Epithelial cell of esophagus (primary cell): ENCODE measurements around the gene UBL3.

ENCODE experiments used
- DNase-seq: peaks from one replicate; pipeline ENCODE4 v3.0.0; 2010; ENCODE audit warnings: low read depth
- H3K4me3 ChIP-seq: 2 replicates; pipeline ENCODE4 v1.5.1; 2011; ENCODE audit warnings: mild to moderate bottlenecking, low read length, control low read depth
- CTCF ChIP-seq: IDR thresholded peaks from 2 replicates; pipeline ENCODE4 v1.5.1; 2011; ENCODE audit warnings: low read depth, mild to moderate bottlenecking, low read length, control low read depth, inconsistent platforms; ENCODE audit not compliant: insufficient read depth; ENCODE audit errors: missing control alignments

The UBL3 gene

DNA sequence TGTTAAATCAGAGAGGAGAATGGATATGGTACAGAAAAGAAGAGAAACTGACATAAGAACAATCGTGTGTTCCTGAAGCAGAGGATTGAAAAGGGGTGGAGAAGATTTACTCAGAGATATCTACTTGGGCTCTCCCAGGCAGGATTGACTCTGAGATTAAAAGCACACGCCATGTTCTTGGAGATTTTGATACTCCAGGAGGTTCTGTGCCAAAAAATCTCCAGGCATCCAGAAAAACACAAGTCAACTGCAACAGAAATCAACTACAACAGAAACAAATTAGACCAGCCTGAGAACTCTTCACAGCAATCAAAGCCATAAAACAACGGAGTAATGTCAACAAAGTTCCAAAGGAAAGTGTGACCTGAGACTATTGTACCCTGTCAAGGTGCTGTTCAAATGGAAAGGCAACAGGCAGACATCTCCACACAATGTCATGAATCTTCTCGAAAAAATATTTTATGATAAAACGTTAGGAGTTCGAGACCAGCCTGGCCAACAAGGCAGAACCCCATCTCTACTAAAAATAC lies 104.2 kb downstream of the UBL3 start:
- DNase-seq = no peak
- TF ChIP-seq CTCF = no peak
- H3K4me3 ChIP-seq = no peak overlapping the region

- DNase-seq = no peak
- H3K4me3 ChIP-seq = no peak overlapping the region
- TF ChIP-seq CTCF = no peak
Observed at GRCh38 chr13:29745704-29746103, 104.7 kb downstream of the UBL3 start.

- no peak for TF ChIP-seq CTCF
- peak; percentile 13 for DNase-seq
- H3K4me3 ChIP-seq = no peak overlapping the region
Observed at GRCh38 chr13:29743201-29743786, 107.1 kb downstream of the UBL3 start.

GRCh38 chr13:29740961-29741360 lies 109.5 kb downstream of the UBL3 start:
- DNase-seq = no peak
- no peak overlapping the region for H3K4me3 ChIP-seq
- TF ChIP-seq CTCF = no peak

- TF ChIP-seq CTCF = no peak
- no peak overlapping the region for H3K4me3 ChIP-seq
- no peak for DNase-seq
Observed at GRCh38 chr13:29737061-29737460, 113.4 kb downstream of the UBL3 start.

DNA sequence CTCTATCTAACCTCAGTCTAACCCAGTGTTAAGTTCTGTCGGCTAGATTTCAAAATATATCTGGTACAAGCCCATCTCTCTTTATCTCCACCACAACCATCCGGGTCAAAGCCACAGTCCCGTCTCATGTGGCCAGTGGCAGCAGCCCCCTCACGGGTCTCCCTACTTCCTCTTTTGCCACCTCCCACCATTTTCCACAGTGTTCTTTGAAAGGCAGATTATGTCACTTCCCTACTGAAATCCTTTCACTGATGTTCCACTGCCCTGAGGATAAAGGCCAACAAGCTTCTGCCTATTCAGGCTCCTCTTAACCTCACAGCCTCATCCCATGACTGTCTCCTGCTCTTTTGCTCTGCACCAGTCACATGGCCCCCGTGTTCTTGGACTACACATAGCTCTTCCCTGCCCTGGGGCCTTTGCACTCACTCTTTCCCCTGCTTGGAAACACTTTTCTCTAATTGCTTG lies 117.2 kb downstream of the UBL3 start:
- no peak for TF ChIP-seq CTCF
- H3K4me3 ChIP-seq = no peak overlapping the region
- DNase-seq = no peak

- no peak for TF ChIP-seq CTCF
- no peak overlapping the region for H3K4me3 ChIP-seq
- DNase-seq = no peak
Observed at GRCh38 chr13:29730253-29730652, 120.2 kb downstream of the UBL3 start.
